HG03521 (cell line): ENCODE measurements around the gene BTG1.
"Not testable (repeated sequence)": the region's sequence is repeated elsewhere in the genome, so short reads cannot be mapped to it uniquely, and the experiment has no call there.

Experiments used
- ATAC-seq: cut with Tn5 transposase; IDR thresholded peaks from one replicate; pipeline ENCODE4 v1.9.1; 2021; ENCODE audit warnings: mild to moderate bottlenecking, moderate library complexity; ENCODE audit not compliant: unreplicated experiment

The BTG1 gene

GRCh38 chr12:92151916-92152315 is 6.3 kb upstream of the BTG1 start:
- ATAC-seq = no peak

DNA sequence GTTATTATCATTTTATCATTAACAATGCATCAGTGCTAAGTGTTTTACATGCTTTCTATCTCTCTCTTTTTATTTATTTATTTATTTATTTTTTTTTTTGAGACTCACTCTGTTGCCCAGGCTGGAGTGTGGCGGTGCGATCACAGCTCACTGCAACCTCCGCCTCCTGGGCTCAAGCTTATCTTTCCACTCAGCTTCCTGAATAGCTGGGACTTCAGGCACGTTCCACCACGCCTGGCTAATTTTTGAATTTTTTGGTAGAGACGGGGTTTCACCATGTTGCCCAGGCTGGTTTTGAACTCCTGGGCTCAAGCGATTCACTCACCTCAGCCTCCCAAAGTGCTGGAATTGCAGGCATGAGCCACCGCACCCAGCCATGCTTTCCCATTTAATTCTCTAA is 3.9 kb upstream of the BTG1 start:
- ATAC-seq = no peak

- no peak for ATAC-seq
Measured at GRCh38 chr12:92147491-92147890, 1.8 kb upstream of the BTG1 start.

GRCh38 chr12:92146497-92147224 is 1.0 kb upstream of the BTG1 start:
- no peak for ATAC-seq

GRCh38 chr12:92145481-92145730 is 240 bp downstream of the BTG1 start:
- no peak for ATAC-seq

- ATAC-seq = peak; percentile 0
Measured at GRCh38 chr12:92144631-92145480, 790 bp downstream of the BTG1 start.

DNA sequence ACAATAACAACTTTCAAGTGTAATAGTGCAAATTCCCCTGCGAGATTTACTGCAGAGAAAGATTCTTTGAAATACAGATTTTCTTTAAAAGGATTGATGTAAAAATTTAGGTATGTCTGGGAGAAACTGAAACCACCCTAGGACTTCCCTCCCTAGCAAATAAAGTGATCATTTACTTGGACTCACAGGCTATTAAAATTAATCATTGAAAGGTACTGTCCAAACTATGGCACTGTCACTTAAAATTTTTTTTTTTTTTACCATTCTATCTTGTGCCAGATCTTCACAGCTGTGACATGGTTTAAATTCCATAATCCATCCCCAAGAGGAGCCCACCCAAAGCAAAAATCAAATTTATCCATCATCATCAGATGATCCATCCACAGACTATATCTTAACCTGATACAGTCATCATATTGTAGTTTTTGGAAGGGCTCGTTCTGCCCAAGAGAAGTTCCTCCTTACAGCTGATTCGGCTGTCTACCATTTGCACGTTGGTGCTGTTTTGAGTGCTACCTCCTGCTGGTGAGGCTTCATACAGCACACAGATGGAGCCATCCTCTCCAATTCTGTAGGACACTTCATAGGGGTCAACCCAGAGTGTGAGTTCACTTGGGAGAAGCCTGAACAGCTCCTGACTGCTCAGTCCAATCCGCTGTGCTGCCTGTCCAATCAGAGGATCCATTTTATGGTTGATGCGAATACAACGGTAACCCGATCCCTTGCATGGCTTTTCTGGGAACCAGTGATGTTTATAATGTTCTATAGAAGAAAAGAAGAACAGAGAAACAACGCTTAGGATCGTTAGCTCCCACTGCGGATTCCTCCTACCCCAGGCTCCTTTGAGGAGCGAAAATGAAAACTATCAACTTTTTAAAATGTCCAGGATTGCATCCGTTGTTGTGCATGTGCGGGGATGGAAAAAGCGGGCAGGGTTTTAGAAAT is 1.7 kb downstream of the BTG1 start:
- ATAC-seq = no peak

- ATAC-seq = no peak
Measured at GRCh38 chr12:92143258-92143657, 2.4 kb downstream of the BTG1 start.

DNA sequence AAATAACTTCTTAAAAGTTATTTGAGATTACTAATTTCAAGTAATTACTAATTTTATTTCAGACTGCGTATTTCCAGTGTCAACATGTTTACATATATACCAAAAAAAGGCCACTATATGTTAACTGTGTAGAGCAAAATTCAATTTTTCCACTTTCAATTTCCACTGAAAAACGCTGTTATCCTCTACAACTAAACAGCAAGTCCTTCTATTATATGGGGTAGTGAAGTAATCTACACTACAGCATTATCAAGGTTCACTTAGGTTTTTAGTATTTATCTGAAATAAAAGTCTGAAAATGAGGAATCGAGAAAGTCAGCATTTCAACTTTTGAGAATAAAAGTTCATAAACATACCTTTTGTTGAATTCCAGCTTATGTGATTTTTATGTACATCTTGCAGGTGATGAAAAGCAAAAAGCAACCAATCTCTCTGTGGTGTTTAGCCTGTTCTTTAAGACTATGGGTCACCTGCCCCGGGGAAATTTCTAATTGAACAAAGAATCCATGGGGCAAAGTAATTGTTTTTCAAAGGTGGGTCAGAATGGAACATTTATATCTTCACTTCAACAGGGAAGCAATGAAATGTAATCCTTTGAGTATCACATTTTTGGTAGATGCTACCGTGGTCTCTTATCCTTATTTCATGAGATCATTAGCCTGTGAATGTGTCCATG is 3.3 kb downstream of the BTG1 start:
- ATAC-seq = no peak

GRCh38 chr12:92141591-92142121 is 4.0 kb downstream of the BTG1 start:
- no peak for ATAC-seq

DNA sequence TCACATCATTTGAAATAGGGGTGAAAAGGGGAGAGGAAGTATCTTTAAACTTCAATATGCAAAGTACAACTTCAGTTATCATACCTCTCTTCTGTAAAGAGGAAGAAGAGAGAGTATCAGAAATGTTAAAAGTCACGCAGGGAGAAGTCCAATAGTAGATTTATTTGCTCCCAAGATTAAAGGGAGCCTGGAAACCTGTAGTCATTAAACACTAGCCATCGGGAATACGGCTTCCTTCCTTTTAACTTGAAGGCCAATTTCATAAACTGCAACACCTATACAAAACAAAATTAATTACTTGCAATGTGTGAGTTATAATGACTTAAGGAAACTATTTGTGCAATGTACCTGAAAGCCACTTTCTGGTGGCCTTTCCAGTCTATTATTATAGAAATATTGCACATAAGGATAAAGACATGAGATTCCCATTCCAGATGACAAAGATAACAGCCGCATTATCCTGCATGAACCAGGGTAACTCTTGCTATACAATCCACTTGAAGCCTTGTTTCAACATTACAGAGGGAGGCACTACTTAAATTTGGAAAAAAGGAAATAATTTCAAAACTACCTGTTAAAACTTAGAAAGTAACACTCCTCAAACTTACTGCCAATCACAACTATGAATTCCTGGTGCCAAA is 4.6 kb downstream of the BTG1 start:
- no peak for ATAC-seq

GRCh38 chr12:92140156-92140555 is 5.5 kb downstream of the BTG1 start:
- no peak for ATAC-seq

DNA sequence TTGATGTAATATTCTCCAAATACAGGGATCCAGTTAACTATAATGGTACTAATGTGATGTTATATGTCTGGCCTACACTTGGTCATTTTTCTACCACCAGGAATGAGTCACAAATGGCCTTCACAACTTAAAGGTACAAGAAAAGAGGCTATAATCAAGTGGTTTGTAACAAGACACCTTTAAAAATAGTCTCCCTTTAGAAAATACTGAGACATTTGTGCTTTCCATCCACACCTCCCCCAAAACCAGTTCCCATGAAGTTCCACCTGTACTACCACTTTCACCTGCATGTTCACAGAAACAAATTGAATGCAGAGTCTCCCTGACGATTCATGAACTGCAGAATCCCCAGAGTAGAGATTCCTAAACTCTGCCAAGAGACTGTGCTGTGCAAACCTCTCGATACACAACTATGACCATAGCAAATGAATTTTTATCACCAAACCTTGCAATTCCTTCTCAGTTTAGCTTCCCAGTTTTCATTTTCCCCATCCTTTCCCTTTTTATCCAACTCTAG is 6.0 kb downstream of the BTG1 start:
- no peak for ATAC-seq

DNA sequence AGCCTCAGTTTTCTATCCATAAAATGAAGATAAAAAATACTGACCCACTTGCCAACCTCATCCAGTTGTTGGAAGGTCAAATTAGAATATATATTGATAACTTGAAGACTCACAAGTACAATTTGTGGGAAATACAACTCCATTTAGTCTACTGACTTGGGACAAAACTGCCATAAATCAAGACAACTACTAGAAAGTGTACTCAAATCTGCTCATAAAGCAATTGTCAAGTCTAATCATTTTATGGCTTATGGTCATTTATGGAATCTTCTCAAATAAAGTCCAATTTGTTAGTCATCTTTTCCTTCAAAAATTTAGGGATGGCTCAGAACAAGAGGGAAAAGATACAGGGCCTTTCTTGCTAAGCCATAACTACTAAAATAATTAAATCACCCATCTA is 7.0 kb downstream of the BTG1 start:
- no peak for ATAC-seq

DNA sequence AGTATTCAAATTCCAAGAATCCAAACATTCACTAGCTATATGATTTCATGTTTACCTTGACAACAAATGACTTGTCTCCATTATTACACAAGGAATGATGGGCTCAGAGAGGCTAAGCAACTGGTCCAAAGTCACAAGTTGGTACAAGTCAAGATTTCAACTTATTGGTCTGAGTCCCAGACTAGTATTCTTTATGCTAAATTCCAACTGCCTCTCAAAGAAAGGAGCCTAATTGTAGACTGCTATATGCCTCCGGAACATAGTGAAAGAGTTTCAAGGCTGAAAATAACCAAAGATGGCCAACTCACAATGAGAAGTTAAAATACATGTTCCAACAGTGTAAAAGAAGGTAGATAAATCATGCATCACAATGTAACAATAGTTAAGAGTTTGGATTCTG is 7.5 kb downstream of the BTG1 start:
- ATAC-seq = no peak

- no peak for ATAC-seq
Measured at GRCh38 chr12:92136965-92137721, 8.5 kb downstream of the BTG1 start.

GRCh38 chr12:92136026-92136730 is 9.5 kb downstream of the BTG1 start:
- ATAC-seq = no peak

DNA sequence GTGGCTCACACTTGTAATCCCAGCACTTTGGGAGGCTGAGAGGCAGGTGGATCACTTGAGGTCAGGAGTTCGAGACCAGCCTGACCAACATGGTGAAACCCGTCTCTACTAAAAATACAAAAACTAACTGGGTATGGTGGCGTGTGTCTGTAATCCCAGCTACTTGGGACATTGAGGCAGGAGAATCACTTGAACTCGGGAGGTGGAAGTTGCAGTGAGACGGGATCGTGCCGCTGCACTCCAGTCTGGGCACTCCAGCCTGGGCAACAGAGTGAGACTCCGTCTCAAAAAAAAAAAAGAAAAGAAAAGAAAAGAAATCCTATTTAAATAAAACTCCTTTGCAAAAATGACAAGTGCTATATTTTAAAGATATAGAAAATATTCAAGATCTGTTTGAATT is 10.1 kb downstream of the BTG1 start:
- not testable (repeated sequence) for ATAC-seq
